HG02610 (cell line): ENCODE results near the gene DHH.
"Not testable (repeated sequence)": the region's sequence is repeated elsewhere in the genome, so short reads cannot be mapped to it uniquely, and the experiment has no call there.

ENCODE experiments used
- ATAC-seq: cut with Tn5 transposase; IDR thresholded peaks from one replicate; pipeline ENCODE4 v1.9.1; 2021; ENCODE audit warnings: mild to moderate bottlenecking, moderate library complexity; ENCODE audit not compliant: unreplicated experiment

DHH gene

GRCh38 chr12:49094160-49094974 lies at the start of gene DHH:
TSS of gene DHH (minus strand) at chr12:49094801. CDS start at chr12:49094512, 289 bp downstream.
- no peak for ATAC-seq

GRCh38 chr12:49144384-49144783 lies 49.8 kb upstream of the DHH start:
- no peak for ATAC-seq

- no peak for ATAC-seq
Observed at GRCh38 chr12:49138999-49139398, 44.4 kb upstream of the DHH start.

- ATAC-seq, result no peak
Observed at GRCh38 chr12:49138587-49138986, 44.0 kb upstream of the DHH start.

- no peak for ATAC-seq
Observed at GRCh38 chr12:49137476-49137875, 42.9 kb upstream of the DHH start.

GRCh38 chr12:49136997-49137396 lies 42.4 kb upstream of the DHH start:
- ATAC-seq, result not testable (repeated sequence)

GRCh38 chr12:49133590-49133989 lies 39.0 kb upstream of the DHH start:
- no peak for ATAC-seq

GRCh38 chr12:49133014-49133413 lies 38.4 kb upstream of the DHH start:
- no peak for ATAC-seq

GRCh38 chr12:49131894-49132461 lies 37.4 kb upstream of the DHH start:
- ATAC-seq, result no peak

- peak; percentile 72 for ATAC-seq
Observed at GRCh38 chr12:49131051-49131893, 36.7 kb upstream of the DHH start, which contains the start of gene TUBA1B. TSS of gene TUBA1B (minus strand) at chr12:49131395. CDS start at chr12:49131300, 95 bp downstream.

GRCh38 chr12:49130151-49131050 lies 35.8 kb upstream of the DHH start:
- ATAC-seq, result peak; percentile 52

GRCh38 chr12:49129332-49130150 lies 34.9 kb upstream of the DHH start:
- no peak for ATAC-seq

GRCh38 chr12:49127971-49128370 lies 33.4 kb upstream of the DHH start:
- not testable (repeated sequence) for ATAC-seq

GRCh38 chr12:49126852-49127763 lies 32.5 kb upstream of the DHH start:
- ATAC-seq, result no peak

- ATAC-seq, result no peak
Observed at GRCh38 chr12:49121047-49121696, 26.6 kb upstream of the DHH start.

- ATAC-seq, result no peak
Observed at GRCh38 chr12:49111206-49111605, 16.6 kb upstream of the DHH start.

- peak; percentile 98 for ATAC-seq
Observed at GRCh38 chr12:49110464-49111155, 16.0 kb upstream of the DHH start, which contains the start of gene LMBR1L. TSS of gene LMBR1L (minus strand) at chr12:49110847. CDS start at chr12:49110555, 292 bp downstream.
